Measurements from ENCODE around the gene TGFBR3.
"Not testable (repeated sequence)": the region's sequence is repeated elsewhere in the genome, so short reads cannot be mapped to it uniquely, and the experiment has no call there.

TGFBR3 gene

GRCh38 chr1:91854852-91855534 lies 31.0 kb downstream of the TGFBR3 start:
- no peak overlapping the region for H3K14ac ChIP-seq (ENCODE audit: low read length in 2 of 2)
- DNase-seq: no peak
- H4K8ac ChIP-seq (ENCODE audit: low read length): no peak overlapping the region
- no peak overlapping the region for H3K9ac ChIP-seq (ENCODE audit: low read length)
- H2BK120ac ChIP-seq (ENCODE audit: low read depth, low read length): no peak overlapping the region
- H3K23ac ChIP-seq (ENCODE audit: low read length in 2 of 2): no peak overlapping the region
- no peak overlapping the region for H3K27ac ChIP-seq (ENCODE audit: low read length, poor library complexity, severe bottlenecking)
- peaks cover 0 to 84% of the 10 kb centered on the region in 2 experiments for H3K36me3 ChIP-seq (ENCODE audit: control insufficient read depth in 1 of 2, insufficient read depth in 2 of 2, low read depth in 1 of 2, low read length in 2 of 2)
- H3K79me1 ChIP-seq (replicated peaks; ENCODE audit: low read length, poor library complexity, severe bottlenecking): peaks cover 19% of the 10 kb centered on the region
- H2AFZ ChIP-seq (ENCODE audit: low read depth, low read length): no peak overlapping the region
- WGBS: 94% methylated on average over 3 of the region's 3 CpGs
- no peak overlapping the region for H4K91ac ChIP-seq (ENCODE audit: low read length)
- no peaks in the 10 kb centered on the region for H3K9me3 ChIP-seq (ENCODE audit: control insufficient read depth, low read length)
- no peaks in the 10 kb centered on the region for H3K27me3 ChIP-seq (ENCODE audit: control insufficient read depth in 1 of 2, insufficient read depth in 1 of 2, low read length in 2 of 2)
- H3K4me2 ChIP-seq (ENCODE audit: low read length, poor library complexity, severe bottlenecking): no peak overlapping the region
- H3K4ac ChIP-seq (ENCODE audit: low read depth in 1 of 2, low read length in 2 of 2): no peak overlapping the region
- H2BK12ac ChIP-seq (ENCODE audit: low read length in 2 of 2): no peak overlapping the region
- H2BK5ac ChIP-seq (ENCODE audit: low read depth, low read length, poor library complexity, severe bottlenecking): no peak overlapping the region
- no peak overlapping the region for H2AK5ac ChIP-seq (ENCODE audit: low read length, severe bottlenecking)
- no peak overlapping the region for H3K18ac ChIP-seq (ENCODE audit: low read depth in 1 of 2, low read length in 2 of 2)
- no peak overlapping the region for H2BK15ac ChIP-seq (ENCODE audit: low read depth, poor library complexity, severe bottlenecking)
- H3K4me3 ChIP-seq (ENCODE audit: insufficient read depth in 1 of 2, low read depth in 1 of 2, low read length in 2 of 2): no peak overlapping the region
- H3K4me1 ChIP-seq (ENCODE audit: control insufficient read depth, insufficient read depth, low read depth, low read length): no peaks in the 10 kb centered on the region

GRCh38 chr1:91853397-91853796 lies 32.6 kb downstream of the TGFBR3 start:
- H3K4me2 ChIP-seq (ENCODE audit: low read length, poor library complexity, severe bottlenecking): no peak overlapping the region
- no peak overlapping the region for H3K18ac ChIP-seq (ENCODE audit: low read depth in 1 of 2, low read length in 2 of 2)
- WGBS: 97% methylated on average over 6 of the region's 7 CpGs
- no peak overlapping the region for H2BK12ac ChIP-seq (ENCODE audit: low read length in 2 of 2)
- peaks cover 22% of the 10 kb centered on the region for H3K79me1 ChIP-seq (replicated peaks; ENCODE audit: low read length, poor library complexity, severe bottlenecking)
- H3K9me3 ChIP-seq (ENCODE audit: control insufficient read depth, low read length): no peaks in the 10 kb centered on the region
- no peak overlapping the region for H3K23ac ChIP-seq (ENCODE audit: low read length in 2 of 2)
- H3K36me3 ChIP-seq (ENCODE audit: control insufficient read depth in 1 of 2, insufficient read depth in 2 of 2, low read depth in 1 of 2, low read length in 2 of 2): peaks cover 0 to 80% of the 10 kb centered on the region in 2 experiments
- no peaks in the 10 kb centered on the region for H3K4me1 ChIP-seq (ENCODE audit: control insufficient read depth, insufficient read depth, low read depth, low read length)
- H3K4me3 ChIP-seq (ENCODE audit: insufficient read depth in 1 of 2, low read depth in 1 of 2, low read length in 2 of 2): no peak overlapping the region
- H4K91ac ChIP-seq (ENCODE audit: low read length): no peak overlapping the region
- H3K14ac ChIP-seq (ENCODE audit: low read length in 2 of 2): no peak overlapping the region
- no peak overlapping the region for H3K27ac ChIP-seq (ENCODE audit: low read length, poor library complexity, severe bottlenecking)
- no peak overlapping the region for H2AFZ ChIP-seq (ENCODE audit: low read depth, low read length)
- H2BK15ac ChIP-seq (ENCODE audit: low read depth, poor library complexity, severe bottlenecking): no peak overlapping the region
- H4K8ac ChIP-seq (ENCODE audit: low read length): no peak overlapping the region
- H2AK5ac ChIP-seq (ENCODE audit: low read length, severe bottlenecking): no peak overlapping the region
- no peak overlapping the region for H3K4ac ChIP-seq (ENCODE audit: low read depth in 1 of 2, low read length in 2 of 2)
- H2BK5ac ChIP-seq (ENCODE audit: low read depth, low read length, poor library complexity, severe bottlenecking): no peak overlapping the region
- DNase-seq: no peak
- no peak overlapping the region for H3K9ac ChIP-seq (ENCODE audit: low read length)
- H2BK120ac ChIP-seq (ENCODE audit: low read depth, low read length): no peak overlapping the region
- H3K27me3 ChIP-seq (ENCODE audit: control insufficient read depth in 1 of 2, insufficient read depth in 1 of 2, low read length in 2 of 2): no peaks in the 10 kb centered on the region

DNA sequence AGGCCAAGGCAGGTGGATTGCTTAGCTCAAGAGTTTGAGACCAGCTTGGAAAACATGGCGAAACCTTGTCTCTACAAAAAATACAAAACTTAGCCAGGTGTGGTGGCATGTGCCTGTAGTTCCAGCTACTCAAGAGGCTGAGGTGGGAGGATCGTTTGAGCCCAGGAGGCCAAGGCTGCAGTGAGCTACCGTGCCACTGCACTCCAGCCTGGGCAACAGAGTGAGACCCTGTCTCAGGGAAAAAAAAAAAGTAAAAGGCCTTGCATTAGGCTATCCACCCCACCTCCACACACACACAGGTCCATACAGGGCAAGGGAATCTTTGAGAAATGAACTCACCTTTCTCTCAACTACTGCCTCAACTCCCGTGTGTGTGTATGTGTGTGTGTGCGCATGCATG lies 33.9 kb downstream of the TGFBR3 start:
- not testable (repeated sequence) for DNase-seq; H2BK5ac ChIP-seq (ENCODE audit: low read depth, low read length, poor library complexity, severe bottlenecking); H2BK120ac ChIP-seq (ENCODE audit: low read depth, low read length); H2BK15ac ChIP-seq (ENCODE audit: low read depth, poor library complexity, severe bottlenecking); H3K18ac ChIP-seq (ENCODE audit: low read depth in 1 of 2, low read length in 2 of 2); H3K9me3 ChIP-seq (ENCODE audit: control insufficient read depth, low read length); H3K27me3 ChIP-seq (ENCODE audit: control insufficient read depth in 1 of 2, insufficient read depth in 1 of 2, low read length in 2 of 2); H2AK5ac ChIP-seq (ENCODE audit: low read length, severe bottlenecking); H3K4me3 ChIP-seq (ENCODE audit: insufficient read depth in 1 of 2, low read depth in 1 of 2, low read length in 2 of 2); H3K27ac ChIP-seq (ENCODE audit: low read length, poor library complexity, severe bottlenecking); H3K4me2 ChIP-seq (ENCODE audit: low read length, poor library complexity, severe bottlenecking); H3K4ac ChIP-seq (ENCODE audit: low read depth in 1 of 2, low read length in 2 of 2); H2AFZ ChIP-seq (ENCODE audit: low read depth, low read length); H3K4me1 ChIP-seq (ENCODE audit: control insufficient read depth, insufficient read depth, low read depth, low read length); H4K8ac ChIP-seq (ENCODE audit: low read length); H3K23ac ChIP-seq (ENCODE audit: low read length in 2 of 2); H2BK12ac ChIP-seq (ENCODE audit: low read length in 2 of 2); H4K91ac ChIP-seq (ENCODE audit: low read length); H3K14ac ChIP-seq (ENCODE audit: low read length in 2 of 2)
- peaks cover 0 to 75% of the 10 kb centered on the region in 2 experiments for H3K36me3 ChIP-seq (ENCODE audit: control insufficient read depth in 1 of 2, insufficient read depth in 2 of 2, low read depth in 1 of 2, low read length in 2 of 2)
- peak overlapping the region; percentile 79 for H3K9ac ChIP-seq (ENCODE audit: low read length)
- H3K79me1 ChIP-seq (replicated peaks; ENCODE audit: low read length, poor library complexity, severe bottlenecking): peaks cover 18% of the 10 kb centered on the region
- WGBS: 89% methylated on average over 4 of the region's 5 CpGs

DNA sequence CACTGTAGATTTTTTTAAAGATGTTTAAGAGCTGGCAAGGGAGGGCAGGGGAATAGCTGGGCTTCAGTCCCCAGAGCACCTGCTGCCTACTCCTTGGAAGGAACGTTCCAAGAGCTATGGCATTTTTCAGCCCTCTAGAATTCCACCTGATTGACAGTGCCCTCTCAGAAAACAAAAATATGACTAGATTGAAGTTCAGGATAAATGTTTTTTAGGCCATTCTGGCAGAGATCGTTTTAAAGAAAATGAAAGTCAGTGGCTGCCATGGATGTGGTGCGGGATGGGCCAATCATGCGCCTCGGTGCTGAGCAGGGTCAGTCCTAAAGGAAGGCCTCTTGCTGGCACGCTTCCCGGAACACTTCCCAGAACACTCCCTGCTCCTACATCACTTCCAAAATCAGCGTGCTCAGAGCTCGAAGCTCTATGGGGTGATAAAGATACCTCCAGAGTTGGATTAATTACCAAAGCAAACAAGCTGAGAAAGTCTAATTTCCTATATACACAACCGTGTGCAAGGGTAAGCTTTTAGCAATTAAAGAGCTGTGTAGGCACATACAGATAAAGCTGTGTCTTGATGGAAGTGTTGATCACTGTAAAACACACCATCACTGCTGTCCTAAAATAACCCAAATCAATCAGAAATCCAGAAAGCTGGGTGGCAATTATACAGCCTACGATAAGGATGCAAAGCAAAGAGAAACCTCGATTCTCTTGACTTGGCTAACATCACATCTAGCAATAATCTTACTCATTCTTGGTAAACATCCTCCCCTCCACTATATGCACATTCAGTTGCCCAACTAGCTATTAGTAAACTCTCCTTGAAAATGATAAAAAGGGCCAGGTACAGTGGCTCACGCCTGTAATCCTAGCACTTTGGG lies 34.6 kb downstream of the TGFBR3 start:
- no peak overlapping the region for H4K91ac ChIP-seq (ENCODE audit: low read length)
- H3K14ac ChIP-seq (ENCODE audit: low read length in 2 of 2): no peak overlapping the region
- no peak overlapping the region for H3K4me2 ChIP-seq (ENCODE audit: low read length, poor library complexity, severe bottlenecking)
- H3K4ac ChIP-seq (ENCODE audit: low read depth in 1 of 2, low read length in 2 of 2): no peak overlapping the region
- H3K18ac ChIP-seq (ENCODE audit: low read depth in 1 of 2, low read length in 2 of 2): no peak overlapping the region
- H3K27me3 ChIP-seq (ENCODE audit: control insufficient read depth in 1 of 2, insufficient read depth in 1 of 2, low read length in 2 of 2): no peaks in the 10 kb centered on the region
- no peaks in the 10 kb centered on the region for H3K9me3 ChIP-seq (ENCODE audit: control insufficient read depth, low read length)
- WGBS: 90% methylated on average over 10 of the region's 13 CpGs
- H2BK12ac ChIP-seq (ENCODE audit: low read length in 2 of 2): no peak overlapping the region
- peaks cover 0 to 74% of the 10 kb centered on the region in 2 experiments for H3K36me3 ChIP-seq (ENCODE audit: control insufficient read depth in 1 of 2, insufficient read depth in 2 of 2, low read depth in 1 of 2, low read length in 2 of 2)
- peak overlapping the region in 1 of 2 experiments; percentile 67 for H3K4me3 ChIP-seq (ENCODE audit: insufficient read depth in 1 of 2, low read depth in 1 of 2, low read length in 2 of 2)
- H3K23ac ChIP-seq (ENCODE audit: low read length in 2 of 2): no peak overlapping the region
- no peaks in the 10 kb centered on the region for H3K4me1 ChIP-seq (ENCODE audit: control insufficient read depth, insufficient read depth, low read depth, low read length)
- no peak overlapping the region for H2BK5ac ChIP-seq (ENCODE audit: low read depth, low read length, poor library complexity, severe bottlenecking)
- no peak overlapping the region for H2BK15ac ChIP-seq (ENCODE audit: low read depth, poor library complexity, severe bottlenecking)
- H3K27ac ChIP-seq (ENCODE audit: low read length, poor library complexity, severe bottlenecking): no peak overlapping the region
- no peak overlapping the region for H2BK120ac ChIP-seq (ENCODE audit: low read depth, low read length)
- no peak overlapping the region for H2AK5ac ChIP-seq (ENCODE audit: low read length, severe bottlenecking)
- H3K9ac ChIP-seq (ENCODE audit: low read length): peak overlapping the region; percentile 79
- H4K8ac ChIP-seq (ENCODE audit: low read length): no peak overlapping the region
- peak; percentile 55 for DNase-seq
- no peak overlapping the region for H2AFZ ChIP-seq (ENCODE audit: low read depth, low read length)
- H3K79me1 ChIP-seq (replicated peaks; ENCODE audit: low read length, poor library complexity, severe bottlenecking): peaks cover 18% of the 10 kb centered on the region

Measured in mesenchymal stem cell (in vitro differentiated cells and primary cell).